Vagina (tissue), 2 donors: ENCODE data around the gene STOML1.

Source experiments
- CTCF ChIP-seq, 3 experiments: fragments of 450-650 bp in 2 of 3; fragments of 200-600 bp in 1 of 3; sonication (generic) in 1 of 3; IDR thresholded peaks; one replicate each; pipeline ENCODE4 v1.5.1; 2017 to 2019; ENCODE audit warnings: antibody characterized with exemption in 3 of 3, mild to moderate bottlenecking in 2 of 3, moderate library complexity in 2 of 3
- POLR2AphosphoS5 ChIP-seq, 2 donors: sonication (generic); formaldehyde crosslinking; IDR thresholded peaks; one replicate each; pipeline ENCODE4 v1.9.0; 2017; ENCODE audit warnings: antibody characterized with exemption in 2 of 2, mild to moderate bottlenecking in 2 of 2, low read depth in 1 of 2; ENCODE audit not compliant: insufficient read depth in 1 of 2

GRCh38 chr15:73937296-73937695 is 54.8 kb downstream of the STOML1 start:
- TF ChIP-seq CTCF (IDR thresholded peaks at IDR 0.05) (no peak), POLR2AphosphoS5 (IDR thresholded peaks at IDR 0.05; ENCODE audit: insufficient read depth in 1 of 2, low read depth in 1 of 2) (no peak)
